DND-41 (cell line): ENCODE results near the gene GOLGA8A.

Experiments used
- ATAC-seq: fragments of 200-7000 bp; cut with Tn5 transposase; 3 replicates; pipeline ENCODE4 v1.9.1; 2021; ENCODE audit warnings: low read depth; ENCODE audit not compliant: insufficient read depth
- DNase-seq: peaks from one replicate; pipeline ENCODE4 v3.0.0-alpha.2; 2020
- H2AFZ ChIP-seq: 2 replicates; pipeline ENCODE4 v1.6.0; 2012; ENCODE audit warnings: low read depth, low read length
- H3K27ac ChIP-seq: 2 replicates; pipeline ENCODE4 v1.5.1; 2012; ENCODE audit warnings: low read length, inconsistent platforms
- H3K27me3 ChIP-seq: fragments of 200-600 bp; sonication (generic); 2 replicates; pipeline ENCODE4 v1.6.0; 2012; ENCODE audit warnings: low read length, mild to moderate bottlenecking, inconsistent platforms; ENCODE audit not compliant: insufficient read depth, poor library complexity
- H3K36me3 ChIP-seq: 2 replicates; pipeline ENCODE4 v1.5.1; 2012; ENCODE audit warnings: low read length, inconsistent platforms; ENCODE audit not compliant: insufficient read depth
- H3K4me1 ChIP-seq: 2 replicates; pipeline ENCODE4 v1.5.1; 2012; ENCODE audit warnings: mild to moderate bottlenecking, low read length; ENCODE audit not compliant: insufficient read depth
- H3K4me2 ChIP-seq: 2 replicates; pipeline ENCODE4 v1.6.0; 2012; ENCODE audit warnings: mild to moderate bottlenecking, moderate library complexity, low read length, inconsistent platforms; ENCODE audit not compliant: insufficient read depth
- H3K4me3 ChIP-seq, 2 experiments: fragments of 200-600 bp in 1 of 2; shearing (Covaris generic) in 1 of 2; 2 replicates each; pipeline ENCODE4 v1.5.1; 2012 to 2016; ENCODE audit warnings: inconsistent platforms in 2 of 2, low read length in 2 of 2, mild to moderate bottlenecking in 2 of 2, low read depth in 1 of 2, moderate library complexity in 1 of 2
- H3K79me2 ChIP-seq: 2 replicates; pipeline ENCODE4 v1.6.0; 2012; ENCODE audit warnings: low read length, inconsistent platforms; ENCODE audit not compliant: insufficient read depth
- H3K9ac ChIP-seq: 2 replicates; pipeline ENCODE4 v1.6.0; 2012; ENCODE audit warnings: low read depth, mild to moderate bottlenecking, inconsistent platforms, low read length, moderate library complexity
- H3K9me3 ChIP-seq: 2 replicates; pipeline ENCODE4 v1.5.1; 2012; ENCODE audit warnings: low read length, moderate library complexity, mild to moderate bottlenecking, inconsistent platforms; ENCODE audit not compliant: insufficient read depth, severe bottlenecking
- H4K20me1 ChIP-seq: 2 replicates; pipeline ENCODE4 v1.6.0; 2012; ENCODE audit warnings: low read length; ENCODE audit not compliant: insufficient read depth
- EZH2 ChIP-seq: IDR thresholded peaks from 3 replicates; pipeline ENCODE4 v1.6.1; 2012; ENCODE audit warnings: borderline replicate concordance, low read depth, mild to moderate bottlenecking, moderate library complexity, low read length, inconsistent platforms; ENCODE audit not compliant: severe bottlenecking
- TF ChIP-seq, protein P1 (sequence below): IDR thresholded peaks from 2 replicates; pipeline ENCODE4 v1.5.1; 2012; ENCODE audit warnings: borderline replicate concordance, low read length, moderate library complexity, mild to moderate bottlenecking; ENCODE audit not compliant: poor library complexity, severe bottlenecking; ENCODE audit errors: extremely low read depth

Gene GOLGA8A

DNA sequence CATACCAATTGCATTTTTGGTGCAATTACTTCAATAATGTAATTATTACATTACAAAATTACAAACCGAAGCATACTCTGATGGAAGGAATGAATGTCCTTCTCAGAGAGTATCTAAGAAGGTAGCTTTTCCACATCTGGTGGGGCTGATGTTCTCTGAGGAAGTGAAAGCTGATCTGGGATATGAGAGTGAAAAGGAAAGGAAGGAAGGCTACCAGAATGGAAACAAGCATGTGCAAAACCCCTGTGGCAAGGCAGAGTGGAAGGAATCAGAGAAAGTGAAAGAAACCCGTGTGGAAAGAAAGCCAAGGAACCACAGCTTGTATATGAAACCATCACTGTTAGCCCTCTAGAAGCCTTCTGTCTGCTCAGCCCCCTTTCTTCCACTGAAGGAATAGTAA is 35.3 kb upstream of the GOLGA8A start:
- H2AFZ ChIP-seq = no peak overlapping the region
- H3K9me3 ChIP-seq = no peaks in the 10 kb centered on the region
- no peaks in the 10 kb centered on the region for H3K36me3 ChIP-seq
- H3K4me1 ChIP-seq = no peaks in the 10 kb centered on the region
- H3K27me3 ChIP-seq = no peaks in the 10 kb centered on the region
- DNase-seq (no peak), ATAC-seq (no peak)
- no peak overlapping the region for H3K4me2 ChIP-seq
- H3K4me3 ChIP-seq = no peak overlapping the region
- no peak overlapping the region for H3K27ac ChIP-seq
- H4K20me1 ChIP-seq = no peaks in the 10 kb centered on the region
- no peak for TF ChIP-seq EZH2
- TF ChIP-seq, protein P1, sequence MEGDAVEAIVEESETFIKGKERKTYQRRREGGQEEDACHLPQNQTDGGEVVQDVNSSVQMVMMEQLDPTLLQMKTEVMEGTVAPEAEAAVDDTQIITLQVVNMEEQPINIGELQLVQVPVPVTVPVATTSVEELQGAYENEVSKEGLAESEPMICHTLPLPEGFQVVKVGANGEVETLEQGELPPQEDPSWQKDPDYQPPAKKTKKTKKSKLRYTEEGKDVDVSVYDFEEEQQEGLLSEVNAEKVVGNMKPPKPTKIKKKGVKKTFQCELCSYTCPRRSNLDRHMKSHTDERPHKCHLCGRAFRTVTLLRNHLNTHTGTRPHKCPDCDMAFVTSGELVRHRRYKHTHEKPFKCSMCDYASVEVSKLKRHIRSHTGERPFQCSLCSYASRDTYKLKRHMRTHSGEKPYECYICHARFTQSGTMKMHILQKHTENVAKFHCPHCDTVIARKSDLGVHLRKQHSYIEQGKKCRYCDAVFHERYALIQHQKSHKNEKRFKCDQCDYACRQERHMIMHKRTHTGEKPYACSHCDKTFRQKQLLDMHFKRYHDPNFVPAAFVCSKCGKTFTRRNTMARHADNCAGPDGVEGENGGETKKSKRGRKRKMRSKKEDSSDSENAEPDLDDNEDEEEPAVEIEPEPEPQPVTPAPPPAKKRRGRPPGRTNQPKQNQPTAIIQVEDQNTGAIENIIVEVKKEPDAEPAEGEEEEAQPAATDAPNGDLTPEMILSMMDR = no peak
- no peaks in the 10 kb centered on the region for H3K79me2 ChIP-seq
- no peak overlapping the region for H3K9ac ChIP-seq

DNA sequence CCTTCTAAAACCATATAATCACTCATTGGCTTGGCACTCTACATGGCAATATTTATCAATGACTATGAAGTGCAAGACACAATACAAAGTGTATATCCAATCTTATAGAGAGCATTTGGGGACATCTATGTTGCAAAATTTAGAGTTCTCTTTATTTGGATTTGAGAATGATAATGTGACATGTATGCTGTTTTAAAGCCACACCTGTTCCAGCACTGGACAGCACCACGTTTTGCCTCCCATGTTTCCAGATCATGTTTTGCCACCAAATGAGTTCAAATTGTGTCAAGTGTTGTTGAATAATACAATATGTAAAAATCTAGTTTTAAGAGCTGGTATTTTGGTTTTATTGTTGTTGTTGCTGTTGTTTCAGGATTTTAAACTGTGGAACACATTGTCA is 33.3 kb upstream of the GOLGA8A start:
- H2AFZ ChIP-seq = no peak overlapping the region
- no peak for DNase-seq
- H3K9ac ChIP-seq = no peak overlapping the region
- no peak overlapping the region for H3K4me3 ChIP-seq
- H3K4me1 ChIP-seq = no peaks in the 10 kb centered on the region
- H3K79me2 ChIP-seq = no peaks in the 10 kb centered on the region
- H3K4me2 ChIP-seq = no peak overlapping the region
- H3K27me3 ChIP-seq = no peaks in the 10 kb centered on the region
- H3K9me3 ChIP-seq = no peaks in the 10 kb centered on the region
- no peak for ATAC-seq
- H3K36me3 ChIP-seq = no peaks in the 10 kb centered on the region
- H3K27ac ChIP-seq = no peak overlapping the region
- TF ChIP-seq, protein P1 = no peak
- TF ChIP-seq EZH2 = no peak
- H4K20me1 ChIP-seq = no peaks in the 10 kb centered on the region

- ATAC-seq = no peak
- Histone ChIP-seq H3K79me2 (no peaks in the 10 kb centered on the region), H3K4me2 (no peak overlapping the region), H3K36me3 (no peaks in the 10 kb centered on the region), H3K9me3 (no peaks in the 10 kb centered on the region), H3K27ac (no peak overlapping the region), H3K4me3 (no peak overlapping the region), H3K9ac (no peak overlapping the region), H4K20me1 (no peaks in the 10 kb centered on the region), H3K4me1 (no peaks in the 10 kb centered on the region), H3K27me3 (no peaks in the 10 kb centered on the region), H2AFZ (no peak overlapping the region)
- TF ChIP-seq, protein P1 = no peak
- no peak for TF ChIP-seq EZH2
- no peak for DNase-seq
Measured at GRCh38 chr15:34470091-34470490, 32.5 kb upstream of the GOLGA8A start.

- no peak overlapping the region for H2AFZ ChIP-seq
- TF ChIP-seq, protein P1 = no peak
- no peak for TF ChIP-seq EZH2
- no peaks in the 10 kb centered on the region for H3K79me2 ChIP-seq
- DNase-seq (no peak), ATAC-seq (no peak)
- H3K9ac ChIP-seq = no peak overlapping the region
- no peak overlapping the region for H3K4me3 ChIP-seq
- H4K20me1 ChIP-seq = no peaks in the 10 kb centered on the region
- H3K27me3 ChIP-seq = no peaks in the 10 kb centered on the region
- no peak overlapping the region for H3K4me2 ChIP-seq
- H3K27ac ChIP-seq = no peak overlapping the region
- H3K36me3 ChIP-seq = no peaks in the 10 kb centered on the region
- H3K4me1 ChIP-seq = no peaks in the 10 kb centered on the region
- no peaks in the 10 kb centered on the region for H3K9me3 ChIP-seq
Measured at GRCh38 chr15:34461730-34462129, 24.1 kb upstream of the GOLGA8A start.
